Stimulated activated CD4-positive, alpha-beta T cell treated with anti-CD3 and anti-CD28 coated beads, Interleukin-2, amount 100 ng/mL, for 24 hours (primary cell): Measurements from ENCODE around the gene TCTN2.
A peak's percentile ranks its signal among the peaks of the same experiment; 100 is the strongest.

Experiments
- DNase-seq, 2 donors: peaks; one replicate each; pipeline ENCODE4 v3.0.0-alpha.2; 2020

The TCTN2 gene

GRCh38 chr12:123670882-123671728, at the start of gene TCTN2:
TCTN2 (plus strand) TSS chr12:123671113; CDS start chr12:123671241, 128 bp downstream.
- peak; percentile 95 to 97 for DNase-seq

DNA sequence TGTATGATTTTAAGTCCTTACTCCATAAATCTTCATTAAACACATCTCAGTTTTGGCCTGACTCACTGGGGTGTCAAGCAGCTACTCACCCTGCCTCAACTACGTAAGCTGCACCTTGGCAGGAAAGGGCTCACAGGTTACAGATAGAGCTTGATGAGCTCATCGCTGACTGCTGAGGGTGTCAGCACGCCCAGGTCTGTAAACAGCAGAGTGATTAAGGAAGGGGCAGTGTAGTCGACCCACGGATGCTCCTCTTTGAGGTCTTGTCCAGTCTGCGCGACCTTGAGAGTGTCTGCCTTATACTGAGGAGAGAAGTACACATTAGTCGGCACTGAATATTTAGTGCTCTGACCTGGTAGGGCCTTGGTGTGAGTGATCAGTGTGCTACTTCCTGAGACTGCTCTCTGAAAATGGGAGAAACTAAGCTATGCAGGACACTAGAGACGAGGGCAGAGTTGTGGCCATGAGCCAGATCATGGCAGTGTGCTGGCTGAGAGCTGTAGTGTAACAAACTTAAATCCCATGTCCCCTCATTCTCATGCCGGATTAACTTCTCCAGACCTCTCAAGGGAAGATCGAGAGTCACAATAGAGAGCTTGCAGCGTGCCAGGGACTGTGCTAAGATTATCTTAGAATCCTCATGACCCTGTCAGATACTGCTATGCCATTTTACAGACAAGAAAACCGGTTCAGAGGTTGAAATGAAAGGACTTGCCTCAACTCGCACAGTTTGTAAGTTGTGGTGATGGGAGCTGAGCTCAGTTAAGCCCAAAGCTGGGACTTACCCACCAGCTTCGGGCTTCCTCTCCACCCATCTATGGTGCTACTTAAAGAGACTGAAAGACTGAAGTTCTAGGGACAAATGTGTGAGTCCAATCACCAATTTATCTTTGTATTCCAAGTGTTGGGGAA, 49.0 kb upstream of the TCTN2 start:
- DNase-seq, result no peak

DNA sequence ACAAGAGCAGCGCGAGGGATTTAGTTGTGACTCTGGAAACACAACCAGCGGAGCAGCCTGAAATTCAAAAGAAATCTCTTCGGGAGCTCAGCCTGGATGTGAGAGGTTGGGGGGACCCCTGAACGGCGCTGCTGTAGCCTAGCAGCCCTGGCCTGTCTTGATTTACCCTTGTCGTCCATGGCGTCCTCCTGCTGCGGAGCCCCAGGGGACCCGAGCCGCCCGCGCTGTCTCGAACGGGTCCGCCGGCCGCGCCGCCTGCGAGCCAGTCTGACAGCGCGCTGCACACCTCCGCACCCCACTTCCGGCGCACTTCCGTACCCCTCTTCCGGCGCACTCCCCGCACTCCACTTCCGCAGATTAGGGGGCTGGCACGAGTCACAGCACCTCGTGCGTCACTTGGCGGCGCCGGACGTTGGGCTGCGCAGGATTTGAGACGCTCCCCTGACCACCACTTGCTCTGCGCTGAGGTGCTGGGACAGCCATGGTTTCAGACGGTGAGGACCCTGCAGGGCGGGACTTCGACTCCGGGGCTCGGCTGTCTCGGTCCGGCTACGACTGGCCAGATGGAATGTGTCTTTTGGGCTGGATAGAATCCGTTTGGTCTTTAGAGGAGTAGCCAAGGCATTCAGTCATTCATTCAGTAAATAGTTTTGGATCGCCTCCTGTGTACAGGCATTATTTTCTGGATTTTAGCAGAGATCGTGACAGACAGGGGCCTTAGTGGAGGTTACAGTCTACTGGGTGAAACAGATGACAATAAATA, 37.4 kb upstream of the TCTN2 start, which contains the start of the genes EIF2B1 and GTF2H3:
EIF2B1 (minus strand) TSS at position 308 of the 763 bp plus-strand sequence; CDS start at position 179, 129 bp downstream.
GTF2H3 (plus strand) TSS at position 451 of the 763 bp plus-strand sequence; CDS start at position 482, 31 bp downstream.
- DNase-seq, result peak; percentile 97

- no peak for DNase-seq
Measured at GRCh38 chr12:123634142-123634561, 36.8 kb upstream of the TCTN2 start.

GRCh38 chr12:123643911-123644310, 27.0 kb upstream of the TCTN2 start:
- DNase-seq, result no peak

DNA sequence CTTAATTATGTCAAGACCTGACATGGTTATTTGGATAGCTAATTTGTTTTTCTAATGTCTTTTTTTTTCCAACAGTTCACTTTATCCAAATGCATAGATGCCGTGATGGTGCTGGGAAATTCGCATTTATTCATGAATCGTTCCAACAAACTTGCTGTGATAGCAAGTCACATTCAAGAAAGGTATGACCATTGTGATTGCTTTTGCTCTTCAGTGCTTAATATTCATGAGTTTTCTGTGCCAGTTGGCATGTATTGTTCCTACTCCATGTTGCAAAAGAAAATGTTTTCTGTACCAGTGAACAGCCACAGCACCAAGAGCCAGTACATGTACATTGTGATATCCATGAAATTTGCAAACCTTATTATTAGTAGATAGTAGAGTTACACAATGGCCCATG, 25.5 kb upstream of the TCTN2 start:
- DNase-seq, result no peak

DNA sequence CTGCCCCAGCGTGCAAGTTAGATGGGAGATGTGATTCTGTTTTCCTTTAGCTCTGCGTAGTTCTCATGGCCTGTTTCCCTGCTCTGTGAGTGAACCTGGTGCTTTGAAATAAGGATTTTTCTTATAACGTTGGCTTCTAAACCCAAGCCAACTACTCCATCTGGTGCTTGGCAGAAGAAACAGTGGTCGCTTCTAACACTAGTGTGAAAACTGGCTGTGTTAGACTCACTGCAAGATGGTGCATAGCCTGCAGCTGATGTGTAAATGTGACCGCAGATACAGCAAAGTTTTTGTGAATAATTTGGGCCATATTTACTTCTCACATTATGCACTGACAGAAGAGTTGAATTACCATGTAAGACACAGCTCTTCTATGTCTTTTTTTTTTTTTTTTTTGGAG, 25.0 kb upstream of the TCTN2 start:
- no peak for DNase-seq

DNA sequence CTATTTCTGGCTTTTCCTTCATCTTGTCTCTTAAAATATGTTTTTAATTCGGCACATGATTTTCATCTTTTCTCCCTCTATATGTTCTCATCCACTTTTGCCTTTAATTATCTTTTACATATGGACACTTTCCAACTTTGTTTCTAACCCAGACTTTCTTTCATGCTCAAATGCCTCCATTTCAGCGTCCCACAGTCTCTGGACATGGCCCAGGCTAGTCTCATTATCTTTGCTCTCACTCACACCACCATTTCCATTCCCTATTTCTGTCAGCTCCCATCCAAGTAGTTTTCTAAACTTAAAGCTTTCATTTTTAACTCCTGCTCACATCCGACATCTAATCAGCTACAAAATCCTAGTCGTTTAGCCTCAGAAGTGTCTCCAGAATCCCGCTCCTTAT, 22.5 kb upstream of the TCTN2 start:
- no peak for DNase-seq

- DNase-seq, result no peak
Measured at GRCh38 chr12:123654129-123654701, 16.7 kb upstream of the TCTN2 start.

- DNase-seq, result no peak
Measured at GRCh38 chr12:123655420-123655819, 15.5 kb upstream of the TCTN2 start.

DNA sequence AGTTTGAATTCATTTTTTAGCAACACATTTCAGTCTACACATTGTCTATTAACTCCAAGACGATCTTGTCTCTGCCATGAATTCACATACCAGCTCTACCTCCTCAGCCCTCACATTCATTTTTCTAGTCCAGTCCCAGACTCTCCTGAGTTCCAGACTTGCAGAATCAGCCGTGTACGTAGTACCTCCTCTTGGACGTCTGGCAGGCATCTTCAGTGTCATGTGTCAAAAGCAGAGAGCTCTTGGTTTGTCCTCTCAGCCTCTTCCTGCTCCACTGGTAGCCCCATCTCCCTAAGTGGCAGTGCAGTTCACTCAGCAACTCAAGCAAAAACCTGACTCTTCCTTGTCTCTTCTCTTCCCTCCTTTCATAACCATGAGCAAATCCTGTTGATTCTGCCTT, 14.5 kb upstream of the TCTN2 start:
- no peak for DNase-seq

GRCh38 chr12:123657211-123657610, 13.7 kb upstream of the TCTN2 start:
- no peak for DNase-seq

DNA sequence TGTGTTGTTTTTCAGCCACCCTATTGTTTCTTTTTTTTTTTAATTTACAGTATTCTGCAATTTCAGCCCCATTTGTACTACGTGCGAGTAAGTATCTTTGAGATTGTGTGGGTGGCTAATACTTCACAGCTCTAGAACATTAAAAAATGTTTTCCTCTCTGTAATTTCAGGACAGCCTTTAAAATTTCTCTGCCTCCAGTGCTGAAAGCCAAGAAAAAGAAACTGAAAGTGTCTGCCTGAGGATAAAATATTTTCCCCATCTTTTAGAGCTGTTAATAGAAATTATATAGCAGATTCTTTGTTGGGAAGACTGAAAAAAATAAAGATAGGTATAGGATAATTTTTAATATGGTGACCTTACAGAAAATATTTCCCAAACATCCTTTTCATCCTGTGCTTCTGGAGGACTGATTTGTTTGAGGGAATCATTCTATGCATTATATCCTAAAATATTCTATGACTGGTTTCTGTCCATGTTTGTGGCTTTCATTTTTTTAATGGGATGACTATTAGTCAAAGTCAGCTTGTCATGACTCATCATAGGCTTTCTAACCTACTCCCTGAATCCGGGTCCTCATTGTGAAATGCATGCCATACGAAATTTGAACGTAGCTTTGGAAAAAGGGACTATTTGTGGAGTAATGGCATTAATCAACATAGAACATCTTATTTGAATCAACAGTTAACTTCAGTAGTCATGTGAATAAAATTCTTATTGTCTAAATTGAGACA, 10.8 kb upstream of the TCTN2 start:
- DNase-seq, result no peak

GRCh38 chr12:123667771-123668170, 3.1 kb upstream of the TCTN2 start:
- no peak for DNase-seq

DNA sequence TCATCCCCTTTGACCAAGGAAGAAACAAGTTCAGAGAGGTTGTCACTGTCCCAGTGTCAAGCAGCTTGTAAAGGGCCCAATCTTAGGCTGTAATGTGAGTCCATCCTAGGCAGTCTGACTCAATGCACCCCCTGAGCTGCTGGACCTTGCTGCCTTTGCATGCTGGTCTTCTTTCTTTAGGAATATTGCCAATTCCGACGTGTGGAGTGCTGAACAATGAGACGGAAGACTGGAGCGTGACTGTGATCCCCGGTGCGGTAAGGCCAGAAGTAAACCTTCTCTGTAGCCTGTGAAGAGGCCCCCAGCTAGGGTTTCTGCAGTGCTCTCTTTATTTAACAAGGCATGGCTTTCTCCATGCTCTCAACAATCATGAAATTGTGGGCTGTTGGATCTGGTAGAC, 963 bp downstream of the TCTN2 start:
- DNase-seq, result no peak

DNA sequence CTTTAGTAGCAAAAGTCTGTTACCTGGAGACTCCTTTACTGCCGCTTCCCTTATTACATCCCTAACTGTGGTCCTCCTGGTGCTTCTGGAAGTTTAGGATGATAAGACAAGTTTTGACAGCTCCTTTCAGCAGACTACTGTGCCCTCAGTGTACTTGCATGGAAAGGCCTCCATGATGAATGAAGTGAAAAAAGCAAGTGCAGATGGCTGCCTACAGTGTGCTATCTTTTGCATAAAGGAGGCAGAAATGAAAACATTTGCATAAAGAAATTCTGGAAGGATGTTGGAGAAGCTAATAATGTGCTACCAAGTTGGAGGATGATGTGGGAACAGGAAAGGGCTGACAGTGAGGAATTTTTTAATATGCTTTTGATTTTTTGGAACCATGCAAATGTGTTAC, 4.5 kb downstream of the TCTN2 start:
- no peak for DNase-seq

- DNase-seq, result no peak
Measured at GRCh38 chr12:123676616-123677320, 5.9 kb downstream of the TCTN2 start.

GRCh38 chr12:123678981-123679380, 8.1 kb downstream of the TCTN2 start:
- no peak for DNase-seq

GRCh38 chr12:123681605-123682004, 10.7 kb downstream of the TCTN2 start:
- no peak for DNase-seq

DNA sequence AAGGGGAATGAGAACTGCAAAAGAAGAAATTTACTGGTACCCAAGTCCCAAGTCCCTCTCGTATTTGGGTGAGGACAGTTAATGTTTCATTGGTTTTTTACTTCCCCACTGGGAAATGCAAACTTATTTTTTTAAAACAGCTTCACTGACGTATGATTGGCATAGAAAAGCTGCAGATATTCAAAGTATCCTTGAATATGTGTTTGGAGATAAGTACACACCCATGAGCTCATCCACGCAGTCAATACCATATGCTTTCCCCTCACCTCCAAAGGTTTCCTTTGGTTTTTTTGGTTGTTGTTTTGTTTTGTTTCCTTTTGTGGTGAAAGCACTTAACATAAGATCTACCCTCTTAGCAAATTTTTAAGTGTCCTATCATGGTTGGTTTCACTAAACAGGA, 13.1 kb downstream of the TCTN2 start:
- no peak for DNase-seq

- DNase-seq, result no peak
Measured at GRCh38 chr12:123686636-123687190, 15.8 kb downstream of the TCTN2 start.
